HG03064 (cell line): ENCODE results near the gene TMEM19.

Experiments
- ATAC-seq: cut with Tn5 transposase; IDR thresholded peaks from one replicate; pipeline ENCODE4 v1.9.1; 2021; ENCODE audit warnings: low read depth; ENCODE audit not compliant: unreplicated experiment

TMEM19 gene

GRCh38 chr12:71685914-71686657, at the start of gene TMEM19:
TMEM19 (plus strand) TSS chr12:71686082; CDS start chr12:71686681, 599 bp downstream.
- peak; percentile 89 for ATAC-seq

- no peak for ATAC-seq
Measured at GRCh38 chr12:71636704-71637115, 49.2 kb upstream of the TMEM19 start.

GRCh38 chr12:71638499-71638898, 47.4 kb upstream of the TMEM19 start:
- ATAC-seq, result no peak

GRCh38 chr12:71639341-71639760, 46.5 kb upstream of the TMEM19 start:
- ATAC-seq, result no peak

GRCh38 chr12:71640316-71640715, 45.6 kb upstream of the TMEM19 start:
- ATAC-seq, result no peak

GRCh38 chr12:71641390-71641789, 44.5 kb upstream of the TMEM19 start:
- no peak for ATAC-seq

- ATAC-seq, result no peak
Measured at GRCh38 chr12:71642264-71642663, 43.6 kb upstream of the TMEM19 start.

GRCh38 chr12:71645268-71645667, 40.6 kb upstream of the TMEM19 start:
- ATAC-seq, result no peak

- ATAC-seq, result no peak
Measured at GRCh38 chr12:71646512-71646911, 39.4 kb upstream of the TMEM19 start.

GRCh38 chr12:71648537-71648936, 37.3 kb upstream of the TMEM19 start:
- ATAC-seq, result no peak

GRCh38 chr12:71649401-71649800, 36.5 kb upstream of the TMEM19 start:
- no peak for ATAC-seq

GRCh38 chr12:71652656-71653055, 33.2 kb upstream of the TMEM19 start:
- no peak for ATAC-seq

- no peak for ATAC-seq
Measured at GRCh38 chr12:71653137-71653536, 32.7 kb upstream of the TMEM19 start.

GRCh38 chr12:71654200-71654599, 31.7 kb upstream of the TMEM19 start:
- no peak for ATAC-seq

- no peak for ATAC-seq
Measured at GRCh38 chr12:71655495-71655894, 30.4 kb upstream of the TMEM19 start.

- no peak for ATAC-seq
Measured at GRCh38 chr12:71655907-71656306, 30.0 kb upstream of the TMEM19 start.

GRCh38 chr12:71656740-71657139, 29.1 kb upstream of the TMEM19 start:
- ATAC-seq, result no peak

GRCh38 chr12:71661977-71662530, 23.8 kb upstream of the TMEM19 start:
- no peak for ATAC-seq

- peak; percentile 21 for ATAC-seq
Measured at GRCh38 chr12:71662849-71663560, 22.9 kb upstream of the TMEM19 start.

- ATAC-seq, result peak; percentile 94
Measured at GRCh38 chr12:71663561-71664410, 22.1 kb upstream of the TMEM19 start, which contains the start of the genes THAP2 and ZFC3H1. THAP2 (plus strand) TSS chr12:71664301; CDS start chr12:71664510, 209 bp downstream. ZFC3H1 (minus strand) TSS chr12:71663848; CDS start chr12:71663610, 238 bp downstream.
